HCT116 (cell line): ENCODE measurements around the gene PLCL2. TPM values are rescaled to one million over a fixed set of nuclear protein-coding genes. Genes with fewer than 3 reads are reported as not detected.

ENCODE experiments used
- ATAC-seq: fragments of 200-7000 bp; cut with Tn5 transposase; 2 replicates; pipeline ENCODE4 v1.9.1; 2020; ENCODE audit warnings: mild to moderate bottlenecking, moderate library complexity
- BruUV-seq: library from RNA; stranded (reverse); fragments of 400-500 nt; replicated peaks from 2 replicates; lab custom pipeline; 2021; lab: Mats Ljungman, UMichigan
- CTCF ChIA-PET: fragments of 300-600 bp; sonication (Branson Sonifier 250); formaldehyde crosslinking; loops from one replicate; lab custom pipeline; 2021; ENCODE audit warnings: antibody characterized with exemption; lab: Charles Lee
- POLR2A ChIA-PET: fragments of 300-600, 350-600 bp; sonication (Branson Sonifier 250); formaldehyde crosslinking; loops from one replicate; lab custom pipeline; 2021; ENCODE audit warnings: antibody characterized with exemption; lab: Charles Lee
- RAD21 ChIA-PET, 2 experiments: fragments of 300-600 bp; sonication (Branson Sonifier 250); formaldehyde crosslinking; loops; one replicate each; lab custom pipeline; 2023; ENCODE audit warnings: low total read pairs in 2 of 2; ENCODE audit not compliant: uncharacterized antibody in 2 of 2, unreplicated experiment in 2 of 2, low non-redundant PET in 1 of 2; lab: Charles Lee
- DNase-seq: peaks from one replicate; pipeline ENCODE4 v3.0.0-alpha.2; 2010; ENCODE audit warnings: low read depth, low spot score
- H2AFZ ChIP-seq: fragments of 200-600 bp; shearing (Covaris generic), sonication (generic); 2 replicates; pipeline ENCODE4 v1.6.1; 2017; ENCODE audit warnings: low read depth, mixed run types, mixed read lengths, antibody characterized with exemption, low read length; ENCODE audit not compliant: poor library complexity, severe bottlenecking
- H3K27ac ChIP-seq: 2 replicates; pipeline ENCODE4 v1.5.1; 2012; ENCODE audit warnings: low read depth, low read length
- H3K27me3 ChIP-seq: fragments of 200-600 bp; sonication (generic); 2 replicates; pipeline ENCODE4 v1.6.1; 2016; ENCODE audit warnings: mixed run types, low read length, mixed read lengths; ENCODE audit not compliant: insufficient read depth
- H3K36me3 ChIP-seq, 2 experiments: fragments of 200-500 bp in 1 of 2; fragments of 200-600 bp in 1 of 2; sonication (Bioruptor generic) in 1 of 2; sonication (generic) in 1 of 2; 2 replicates each; pipeline versions ENCODE4 v1.5.1 to v1.6.1; 2014 to 2016; ENCODE audit warnings: low read length in 2 of 2, inconsistent platforms in 1 of 2, mixed read lengths in 1 of 2, mixed run types in 1 of 2; ENCODE audit not compliant: insufficient read depth in 2 of 2, control insufficient read depth in 1 of 2
- H3K4me1 ChIP-seq, 2 experiments: fragments of 200-600 bp in 1 of 2; sonication (generic) in 1 of 2; 2 replicates each; pipeline versions ENCODE4 v1.5.1 to v1.6.1; 2012 to 2017; ENCODE audit warnings: low read length in 2 of 2, inconsistent platforms in 1 of 2, mild to moderate bottlenecking in 1 of 2, mixed read lengths in 1 of 2, mixed run types in 1 of 2, moderate library complexity in 1 of 2; ENCODE audit not compliant: insufficient read depth in 2 of 2, control insufficient read depth in 1 of 2
- H3K4me2 ChIP-seq: fragments of 200-600 bp; sonication (generic); 2 replicates; pipeline ENCODE4 v1.6.1; 2017; ENCODE audit warnings: mixed run types, low read length, mixed read lengths
- H3K4me3 ChIP-seq, 2 experiments: fragments of 200-600 bp in 1 of 2; sonication (generic) in 1 of 2; replicated peaks in 1 of 2; 2 replicates each; pipeline ENCODE4 v1.5.1; 2011 to 2016; ENCODE audit warnings: low read length in 2 of 2, control low read depth in 1 of 2, low read depth in 1 of 2, mild to moderate bottlenecking in 1 of 2, mixed read lengths in 1 of 2, mixed run types in 1 of 2
- H3K79me2 ChIP-seq: fragments of 200-600 bp; sonication (generic); 2 replicates; pipeline ENCODE4 v1.6.1; 2017; ENCODE audit warnings: mild to moderate bottlenecking, mixed run types, low read length, moderate library complexity, mixed read lengths; ENCODE audit not compliant: insufficient read depth
- H3K9ac ChIP-seq: fragments of 200-600 bp; sonication (generic); 2 replicates; pipeline ENCODE4 v1.6.1; 2016; ENCODE audit warnings: low read length, mixed read lengths
- H3K9me2 ChIP-seq: fragments of 200-600 bp; sonication (generic), shearing (Covaris generic); 2 replicates; pipeline ENCODE4 v1.6.1; 2017; ENCODE audit warnings: mixed run types, mild to moderate bottlenecking, moderate library complexity; ENCODE audit not compliant: insufficient read depth
- H3K9me3 ChIP-seq, 2 experiments: fragments of 200-500 bp in 1 of 2; fragments of 200-600 bp in 1 of 2; sonication (Bioruptor generic) in 1 of 2; sonication (generic) in 1 of 2; 2 replicates each; pipeline ENCODE4 v1.6.1; 2014 to 2017; ENCODE audit warnings: low read length in 2 of 2, mixed read lengths in 2 of 2, inconsistent platforms in 1 of 2, low read depth in 1 of 2, mild to moderate bottlenecking in 1 of 2, mixed run types in 1 of 2, moderate library complexity in 1 of 2; ENCODE audit not compliant: control insufficient read depth in 1 of 2, insufficient read depth in 1 of 2
- H4K20me1 ChIP-seq: fragments of 200-600 bp; sonication (generic), shearing (Covaris generic); 2 replicates; pipeline ENCODE4 v1.6.1; 2017; ENCODE audit warnings: mixed run types, mild to moderate bottlenecking, moderate library complexity; ENCODE audit not compliant: insufficient read depth
- CEBPB ChIP-seq: IDR thresholded peaks from 2 replicates; pipeline ENCODE4 v1.6.1; 2012; ENCODE audit warnings: low read depth
- EZH2 ChIP-seq: fragments of 200-600 bp; sonication (generic); IDR thresholded peaks from 2 replicates; pipeline ENCODE4 v1.6.1; 2017; ENCODE audit warnings: antibody characterized with exemption, mixed run types
- EZH2phosphoT487 ChIP-seq: fragments of 200-600 bp; IDR thresholded peaks from 2 replicates; pipeline ENCODE4 v1.6.1; 2018; ENCODE audit warnings: antibody characterized with exemption, borderline replicate concordance
- POLR2A ChIP-seq: IDR thresholded peaks from 2 replicates; pipeline ENCODE4 v1.7.0; 2011; ENCODE audit warnings: borderline replicate concordance; ENCODE audit not compliant: insufficient read depth, insufficient read length; ENCODE audit errors: extremely low read depth
- RAD21 ChIP-seq: IDR thresholded peaks from 2 replicates; pipeline ENCODE4 v1.6.1; 2012; ENCODE audit warnings: low read depth, mild to moderate bottlenecking
- SIN3A ChIP-seq: IDR thresholded peaks from 2 replicates; pipeline ENCODE4 v1.6.1; 2012; ENCODE audit warnings: low read depth
- SP1 ChIP-seq: IDR thresholded peaks from 2 replicates; pipeline ENCODE4 v1.6.1; 2012; ENCODE audit warnings: low read depth
- SRF ChIP-seq: IDR thresholded peaks from 2 replicates; pipeline ENCODE4 v1.6.1; 2012; ENCODE audit warnings: low read depth
- ZFX ChIP-seq: fragments of 450-650 bp; IDR thresholded peaks from 2 replicates; pipeline ENCODE4 v1.6.1; 2017
- intact Hi-C: fragments of 100-400 bp; cut with micrococcal nuclease; formaldehyde crosslinking; loops from 2 replicates; pipeline ENCODE4 v1.10.0; 2022
- total RNA-seq: library from RNA; stranded (reverse); gene quantifications from one replicate; pipeline ENCODE4 v1.2.1, GENCODE V29; 2021; ENCODE audit not compliant: unreplicated experiment
- TF ChIP-seq, protein P1 (sequence below): IDR thresholded peaks from 2 replicates; pipeline ENCODE4 v1.6.1; 2012

The PLCL2 gene
- total RNA-seq, 1 experiment from 2014 or later, result 2.2 TPM

DNA sequence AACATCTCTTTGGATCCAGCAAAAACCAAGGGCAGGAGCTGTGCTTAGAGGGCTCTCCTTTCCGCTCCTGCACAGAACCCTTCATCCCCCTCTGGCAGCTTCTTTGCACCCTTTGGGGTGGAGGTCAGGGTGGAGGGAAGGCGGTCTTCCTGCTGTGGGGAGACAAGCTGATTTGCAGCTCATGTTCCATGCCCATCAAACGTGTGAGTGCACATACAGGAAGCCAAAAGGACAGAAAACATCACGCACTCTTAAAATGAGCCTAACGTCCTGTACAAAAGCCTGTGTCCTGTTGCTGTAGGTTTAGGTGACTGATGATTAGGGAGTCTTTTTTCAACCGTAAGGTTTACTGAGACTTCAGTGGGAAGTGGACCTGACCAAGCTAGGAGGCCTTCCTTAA lies 195.2 kb downstream of the PLCL2 start:
- no peaks in the 10 kb centered on the region for H3K9me3 ChIP-seq
- intact Hi-C loops, result no loop called here
- no peak overlapping the region for H3K4me2 ChIP-seq
- H3K4me1 ChIP-seq, result no peaks in the 10 kb centered on the region
- no TSS peak for BruUV-seq
- no peaks in the 10 kb centered on the region for H3K27me3 ChIP-seq
- H3K4me3 ChIP-seq, result no peak overlapping the region
- TF ChIP-seq POLR2A, result no peak
- TF ChIP-seq, protein P1, sequence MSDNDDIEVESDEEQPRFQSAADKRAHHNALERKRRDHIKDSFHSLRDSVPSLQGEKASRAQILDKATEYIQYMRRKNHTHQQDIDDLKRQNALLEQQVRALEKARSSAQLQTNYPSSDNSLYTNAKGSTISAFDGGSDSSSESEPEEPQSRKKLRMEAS, result no peak
- no peak for TF ChIP-seq EZH2phosphoT487
- TF ChIP-seq SRF, result no peak
- no peak for TF ChIP-seq SP1
- no peak for TF ChIP-seq EZH2
- no peak for TF ChIP-seq CEBPB
- TF ChIP-seq ZFX, result no peak
- no peak for TF ChIP-seq RAD21
- no peak overlapping the region for H3K9ac ChIP-seq
- DNase-seq (no peak), ATAC-seq (no peak)
- ChIA-PET CTCF (no interaction called here), RAD21 (no interaction called here), POLR2A (no interaction called here)
- H3K27ac ChIP-seq, result no peak overlapping the region
- no peak overlapping the region for H2AFZ ChIP-seq
- no peaks in the 10 kb centered on the region; a peak in 1 of 4 replicates for H3K36me3 ChIP-seq
- H3K79me2 ChIP-seq, result no peaks in the 10 kb centered on the region
- no peaks in the 10 kb centered on the region for H3K9me2 ChIP-seq
- H4K20me1 ChIP-seq, result no peaks in the 10 kb centered on the region

DNA sequence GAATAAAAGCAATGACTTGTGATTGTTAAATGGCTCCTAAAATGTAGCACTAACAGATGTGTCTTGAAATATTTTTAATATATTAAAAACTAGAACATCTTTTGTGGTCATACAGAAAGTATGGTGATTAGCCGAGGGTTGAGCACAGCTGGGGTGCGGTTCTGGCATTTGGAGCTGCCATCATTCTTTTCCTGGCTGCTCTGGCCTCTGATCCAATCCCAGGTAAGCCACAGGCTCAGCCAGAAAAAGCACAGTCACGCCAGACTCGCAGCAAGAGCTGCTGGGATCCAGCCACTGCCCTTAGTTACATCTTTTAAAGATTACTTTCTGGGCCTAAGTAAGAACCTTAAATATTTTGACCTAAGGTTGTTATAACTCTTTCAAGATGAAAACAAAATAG lies 196.8 kb downstream of the PLCL2 start:
- RAD21 ChIA-PET, result no interaction called here
- no TSS peak for BruUV-seq
- Histone ChIP-seq H2AFZ (no peak overlapping the region), H3K9ac (no peak overlapping the region), H3K4me2 (no peak overlapping the region), H3K9me2 (no peaks in the 10 kb centered on the region), H3K27me3 (no peaks in the 10 kb centered on the region), H3K27ac (no peak overlapping the region), H3K36me3 (no peaks in the 10 kb centered on the region; a peak in 1 of 4 replicates), H4K20me1 (no peaks in the 10 kb centered on the region), H3K4me3 (no peak overlapping the region), H3K79me2 (no peaks in the 10 kb centered on the region), H3K4me1 (no peaks in the 10 kb centered on the region), H3K9me3 (no peaks in the 10 kb centered on the region)
- ATAC-seq (no peak), DNase-seq (no peak)
- intact Hi-C loops, result no loop called here
- no peak for TF ChIP-seq SIN3A
- POLR2A ChIA-PET, result no interaction called here
- CTCF ChIA-PET, result no interaction called here
